Keratinocyte (primary cell): Measurements from ENCODE around the gene MAPK1. TPM values are rescaled to one million over a fixed set of nuclear protein-coding genes. Genes with fewer than 3 reads are reported as not detected.

Experiments used
- DNase-seq: peaks from one replicate; pipeline ENCODE4 v3.0.0-alpha.2; 2011; ENCODE audit warnings: low read depth, missing footprints, low spot score
- FAIRE-seq: peaks from 2 replicates; lab custom pipeline; 2011; peaks lifted over from hg19 to GRCh38; lab: Jason Lieb, UNC
- H2AFZ ChIP-seq: 2 replicates; pipeline ENCODE4 v1.6.0; 2012; ENCODE audit warnings: low read length, control low read depth, inconsistent platforms; ENCODE audit not compliant: control insufficient read depth
- H3K27ac ChIP-seq: 2 replicates; pipeline ENCODE4 v1.5.1; 2011; ENCODE audit warnings: low read length; ENCODE audit not compliant: control insufficient read depth, insufficient read depth
- H3K27me3 ChIP-seq: 3 replicates; pipeline ENCODE4 v1.6.0; 2011; ENCODE audit warnings: low read length; ENCODE audit not compliant: control insufficient read depth, insufficient read depth; ENCODE audit errors: extremely low read depth
- H3K36me3 ChIP-seq, 2 experiments: 2 replicates in 1 of 2; 3 replicates in 1 of 2; pipeline ENCODE4 v1.5.1; 2011; ENCODE audit warnings: low read length in 2 of 2, mild to moderate bottlenecking in 1 of 2; ENCODE audit not compliant: control insufficient read depth in 2 of 2, insufficient read depth in 2 of 2; ENCODE audit errors: extremely low read depth in 1 of 2
- H3K4me1 ChIP-seq: 3 replicates; pipeline ENCODE4 v1.5.1; 2011; ENCODE audit warnings: low read length; ENCODE audit not compliant: control insufficient read depth, insufficient read depth; ENCODE audit errors: extremely low read depth
- H3K4me2 ChIP-seq: 3 replicates; pipeline ENCODE4 v1.6.0; 2011; ENCODE audit warnings: low read depth, low read length; ENCODE audit not compliant: control insufficient read depth, insufficient read depth; ENCODE audit errors: extremely low read depth
- H3K4me3 ChIP-seq, 3 experiments: fragments of 200-600 bp in 1 of 3; sonication (generic) in 1 of 3; 2 replicates in 2 of 3; 3 replicates in 1 of 3; pipeline ENCODE4 v1.5.1; 2011 to 2016; ENCODE audit warnings: low read length in 3 of 3, mild to moderate bottlenecking in 3 of 3, control low read depth in 2 of 3, inconsistent platforms in 1 of 3, low read depth in 1 of 3, mixed read lengths in 1 of 3, mixed run types in 1 of 3, moderate library complexity in 1 of 3; ENCODE audit not compliant: control insufficient read depth in 2 of 3, insufficient read depth in 2 of 3; ENCODE audit errors: extremely low read depth in 1 of 3
- H3K79me2 ChIP-seq: 2 replicates; pipeline ENCODE4 v1.6.0; 2012; ENCODE audit warnings: low read length; ENCODE audit not compliant: control insufficient read depth, insufficient read depth
- H3K9ac ChIP-seq: 3 replicates; pipeline ENCODE4 v1.6.0; 2011; ENCODE audit warnings: low read length; ENCODE audit not compliant: control insufficient read depth, insufficient read depth; ENCODE audit errors: extremely low read depth
- H3K9me1 ChIP-seq: 3 replicates; pipeline ENCODE4 v1.6.0; 2011; ENCODE audit warnings: low read length; ENCODE audit not compliant: control insufficient read depth, insufficient read depth; ENCODE audit errors: extremely low read depth
- H3K9me3 ChIP-seq: 2 replicates; pipeline ENCODE4 v1.5.1; 2012; ENCODE audit warnings: low read depth, low read length; ENCODE audit not compliant: control insufficient read depth
- H4K20me1 ChIP-seq: 3 replicates; pipeline ENCODE4 v1.6.0; 2011; ENCODE audit warnings: low read length; ENCODE audit not compliant: control insufficient read depth, insufficient read depth; ENCODE audit errors: extremely low read depth
- EZH2 ChIP-seq: IDR thresholded peaks from one replicate; pipeline ENCODE4 v1.6.1; 2012; ENCODE audit warnings: inconsistent platforms, mild to moderate bottlenecking, low read length, moderate library complexity
- dilution Hi-C: fragments of 300-500 bp; cut with MboI; formaldehyde crosslinking; loops from one replicate; pipeline ENCODE4 v1.7.0; 2020; ENCODE audit warnings: low sequenced_read_pairs; ENCODE audit not compliant: extremely low pct_ligation_motif_present
- polyA plus RNA-seq, 5 experiments: library from polyadenylated mRNA; depleted of rRNA in 3 of 5; stranded (reverse) in 3 of 5; stranded (forward) in 1 of 5; unstranded in 1 of 5; fragments of >200 nt; gene quantifications; 1 replicate in 1 of 5; 2 replicates in 3 of 5; 3 replicates in 1 of 5; pipeline versions ENCODE4 v1.2.1 to v1.2.3, GENCODE V29; 2011 to 2012; ENCODE audit warnings: missing spikeins in 2 of 5, low read depth in 1 of 5, low replicate concordance in 1 of 5
- TF ChIP-seq, protein P1 (sequence below), 3 experiments: IDR thresholded peaks in 1 of 3; conservative IDR thresholded peaks in 1 of 3; optimal IDR thresholded peaks in 1 of 3; 2 replicates in 2 of 3; 3 replicates in 1 of 3; pipeline versions ENCODE3 to v1.5.1; 2011; ENCODE audit warnings: low read length in 3 of 3, mild to moderate bottlenecking in 3 of 3, moderate library complexity in 2 of 3, control low read depth in 1 of 3, inconsistent platforms in 1 of 3; ENCODE audit not compliant: insufficient read depth in 2 of 3; ENCODE audit errors: extremely low read depth in 1 of 3

The MAPK1 gene
- polyA plus RNA-seq, 1 donor (not counting 4 experiments of a cell fraction or from before 2014, with no cell fraction given) = 136 TPM

DNA sequence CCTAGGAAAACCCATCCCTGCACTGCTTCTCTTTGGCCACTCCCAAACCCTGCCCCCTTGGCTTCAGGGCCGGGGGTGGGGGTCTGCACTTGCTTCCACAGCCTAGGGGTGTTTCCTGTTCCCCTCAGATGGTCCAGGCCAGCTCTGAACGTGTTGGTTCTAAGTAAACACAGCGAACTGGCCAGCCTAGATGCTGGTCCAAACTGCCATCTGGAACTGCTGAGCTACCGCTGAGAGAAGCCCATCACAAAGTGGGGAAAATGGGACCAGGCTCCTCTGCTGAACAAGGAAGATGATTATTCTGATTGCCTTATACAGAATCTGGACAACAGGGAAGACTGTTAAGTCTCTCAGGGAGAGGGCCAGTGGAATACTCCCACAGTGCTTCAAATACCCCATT lies 108.4 kb downstream of the MAPK1 start:
- Histone ChIP-seq H3K9me1 (no peaks in the 10 kb centered on the region), H3K9ac (no peak overlapping the region), H3K27ac (no peak overlapping the region), H3K4me1 (peaks cover 16% of the 10 kb centered on the region), H3K9me3 (no peaks in the 10 kb centered on the region), H3K79me2 (no peaks in the 10 kb centered on the region), H3K4me3 (no peak overlapping the region), H4K20me1 (no peaks in the 10 kb centered on the region), H2AFZ (no peak overlapping the region), H3K27me3 (no peaks in the 10 kb centered on the region), H3K36me3 (peaks cover 18 to 22% of the 10 kb centered on the region in 2 experiments), H3K4me2 (no peak overlapping the region)
- FAIRE-seq = no peak
- TF ChIP-seq, protein P1, sequence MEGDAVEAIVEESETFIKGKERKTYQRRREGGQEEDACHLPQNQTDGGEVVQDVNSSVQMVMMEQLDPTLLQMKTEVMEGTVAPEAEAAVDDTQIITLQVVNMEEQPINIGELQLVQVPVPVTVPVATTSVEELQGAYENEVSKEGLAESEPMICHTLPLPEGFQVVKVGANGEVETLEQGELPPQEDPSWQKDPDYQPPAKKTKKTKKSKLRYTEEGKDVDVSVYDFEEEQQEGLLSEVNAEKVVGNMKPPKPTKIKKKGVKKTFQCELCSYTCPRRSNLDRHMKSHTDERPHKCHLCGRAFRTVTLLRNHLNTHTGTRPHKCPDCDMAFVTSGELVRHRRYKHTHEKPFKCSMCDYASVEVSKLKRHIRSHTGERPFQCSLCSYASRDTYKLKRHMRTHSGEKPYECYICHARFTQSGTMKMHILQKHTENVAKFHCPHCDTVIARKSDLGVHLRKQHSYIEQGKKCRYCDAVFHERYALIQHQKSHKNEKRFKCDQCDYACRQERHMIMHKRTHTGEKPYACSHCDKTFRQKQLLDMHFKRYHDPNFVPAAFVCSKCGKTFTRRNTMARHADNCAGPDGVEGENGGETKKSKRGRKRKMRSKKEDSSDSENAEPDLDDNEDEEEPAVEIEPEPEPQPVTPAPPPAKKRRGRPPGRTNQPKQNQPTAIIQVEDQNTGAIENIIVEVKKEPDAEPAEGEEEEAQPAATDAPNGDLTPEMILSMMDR (optimal IDR thresholded peaks at IDR 0.05 in 1 of 3, IDR thresholded peaks at IDR 0.05 in 1 of 3, conservative IDR thresholded peaks at IDR 0.05 in 1 of 3; ENCODE audit: extremely low read depth in 1 of 3, insufficient read depth in 2 of 3, low read length in 3 of 3) = no peak
- TF ChIP-seq EZH2 = no peak
- dilution Hi-C loops = no loop called here
- DNase-seq = no peak

DNA sequence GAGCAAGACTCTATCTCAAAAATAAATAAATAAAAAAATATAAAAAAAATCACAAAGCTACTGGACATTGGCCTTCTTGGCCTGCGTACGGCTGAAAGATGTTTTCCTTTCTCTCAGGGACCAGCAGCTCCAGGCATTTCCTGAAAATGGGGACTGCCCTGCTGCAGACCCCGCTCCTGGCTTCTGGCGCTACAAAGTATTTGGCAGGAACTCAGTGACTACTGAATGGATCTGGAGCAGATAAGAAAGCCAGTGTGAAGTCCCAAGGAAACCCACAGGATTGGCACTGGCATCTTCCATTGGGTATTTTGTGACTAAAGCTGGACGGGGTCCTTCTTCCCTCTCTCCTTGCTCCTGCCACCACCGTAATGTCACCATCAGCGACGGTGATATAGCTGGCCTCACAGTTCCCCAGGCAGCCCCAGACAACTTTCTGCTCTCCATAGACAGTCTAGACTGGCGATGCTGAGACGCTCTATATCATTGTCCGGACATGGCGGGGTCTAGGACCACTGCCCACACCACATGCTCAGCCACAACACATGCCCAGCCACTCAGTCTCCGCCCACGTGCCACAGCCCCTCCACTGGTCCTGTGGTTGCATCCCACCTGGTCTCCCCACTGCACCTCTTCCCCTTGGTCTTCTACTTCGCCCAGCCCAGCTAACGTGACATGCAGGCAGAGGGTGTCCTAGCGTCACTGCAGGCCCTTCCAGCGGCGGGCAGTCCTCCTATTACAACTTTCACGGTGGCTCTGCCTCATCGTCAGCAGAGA lies 109.2 kb downstream of the MAPK1 start:
- H3K9me3 ChIP-seq = no peaks in the 10 kb centered on the region
- H4K20me1 ChIP-seq = no peaks in the 10 kb centered on the region
- H3K4me2 ChIP-seq = no peak overlapping the region
- H3K4me1 ChIP-seq = peaks cover 12% of the 10 kb centered on the region
- DNase-seq (no peak), FAIRE-seq (no peak)
- peaks cover 11 to 20% of the 10 kb centered on the region in 2 experiments for H3K36me3 ChIP-seq
- no peak overlapping the region for H3K4me3 ChIP-seq
- H3K9me1 ChIP-seq = no peaks in the 10 kb centered on the region
- H3K27me3 ChIP-seq = no peaks in the 10 kb centered on the region
- H2AFZ ChIP-seq = no peak overlapping the region
- TF ChIP-seq, protein P1 (optimal IDR thresholded peaks at IDR 0.05 in 1 of 3, IDR thresholded peaks at IDR 0.05 in 1 of 3, conservative IDR thresholded peaks at IDR 0.05 in 1 of 3; ENCODE audit: extremely low read depth in 1 of 3, insufficient read depth in 2 of 3, low read length in 3 of 3) = no peak
- TF ChIP-seq EZH2 = no peak
- no peak overlapping the region for H3K9ac ChIP-seq
- H3K79me2 ChIP-seq = no peaks in the 10 kb centered on the region
- no peak overlapping the region for H3K27ac ChIP-seq
- dilution Hi-C loops = no loop called here
